ENCODE data around the gene SLC44A1.
A peak's percentile ranks its signal among the peaks of the same experiment; 100 is the strongest.

Gene SLC44A1

GRCh38 chr9:105244734-105245028, 230 bp downstream of the SLC44A1 start (continued):
- TF ChIP-seq TCF4 (CRISPR knock-in tag; IDR thresholded peaks at IDR 0.05; ENCODE audit: borderline replicate concordance) = no peak

DNA sequence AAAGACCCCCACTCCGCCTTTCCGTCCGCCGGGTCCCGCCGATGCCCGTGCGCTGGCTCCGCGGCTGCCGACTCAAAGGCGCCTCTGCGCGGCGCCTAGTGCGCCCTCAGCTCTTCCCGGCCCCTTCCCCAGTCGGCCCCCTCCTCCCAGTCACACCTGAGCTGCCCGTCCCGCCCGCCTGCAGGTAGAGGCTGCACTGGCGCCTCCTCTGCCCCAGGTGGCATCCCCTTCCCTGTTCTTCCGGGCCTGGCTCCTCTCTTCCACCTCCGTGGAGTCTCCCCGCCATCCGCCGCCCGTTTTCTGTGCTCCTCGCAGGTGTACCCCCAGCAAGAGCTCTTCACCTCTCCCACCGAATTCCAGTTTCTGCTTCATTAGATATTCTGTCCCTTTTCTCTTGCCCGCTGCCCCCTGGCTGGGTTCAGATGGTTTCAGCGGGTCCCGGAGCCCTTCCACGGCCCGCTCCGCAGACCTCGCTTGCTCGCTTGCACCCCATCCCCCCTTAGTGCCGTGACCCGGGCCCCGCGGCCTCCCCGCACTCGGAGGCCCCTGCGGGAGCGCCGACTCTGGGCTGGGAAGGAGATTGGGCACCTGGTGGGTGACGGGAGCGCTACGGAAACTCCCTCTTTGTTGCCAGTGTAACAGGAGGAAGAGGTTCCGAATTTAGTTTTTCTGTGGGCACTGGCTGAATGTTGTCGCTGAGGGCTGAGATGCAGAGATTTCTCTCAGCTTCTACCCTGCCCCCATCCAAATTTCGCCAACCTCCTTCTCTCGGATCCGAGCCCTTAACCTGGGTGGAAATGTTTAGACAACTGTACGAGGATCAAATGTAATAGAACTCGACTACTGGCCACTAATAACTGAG, 809 bp downstream of the SLC44A1 start:
- TF ChIP-seq TSHZ2 (CRISPR knock-in tag; IDR thresholded peaks at IDR 0.05) = no peak
- TF ChIP-seq ARNTL (CRISPR knock-in tag; IDR thresholded peaks at IDR 0.05; ENCODE audit: borderline replicate concordance, low read depth) = no peak
- no peak for TF ChIP-seq OSR1 (CRISPR knock-in tag; IDR thresholded peaks at IDR 0.05)
- no peak for TF ChIP-seq ISL1 (CRISPR knock-in tag; IDR thresholded peaks at IDR 0.05)
- TF ChIP-seq, protein P1, sequence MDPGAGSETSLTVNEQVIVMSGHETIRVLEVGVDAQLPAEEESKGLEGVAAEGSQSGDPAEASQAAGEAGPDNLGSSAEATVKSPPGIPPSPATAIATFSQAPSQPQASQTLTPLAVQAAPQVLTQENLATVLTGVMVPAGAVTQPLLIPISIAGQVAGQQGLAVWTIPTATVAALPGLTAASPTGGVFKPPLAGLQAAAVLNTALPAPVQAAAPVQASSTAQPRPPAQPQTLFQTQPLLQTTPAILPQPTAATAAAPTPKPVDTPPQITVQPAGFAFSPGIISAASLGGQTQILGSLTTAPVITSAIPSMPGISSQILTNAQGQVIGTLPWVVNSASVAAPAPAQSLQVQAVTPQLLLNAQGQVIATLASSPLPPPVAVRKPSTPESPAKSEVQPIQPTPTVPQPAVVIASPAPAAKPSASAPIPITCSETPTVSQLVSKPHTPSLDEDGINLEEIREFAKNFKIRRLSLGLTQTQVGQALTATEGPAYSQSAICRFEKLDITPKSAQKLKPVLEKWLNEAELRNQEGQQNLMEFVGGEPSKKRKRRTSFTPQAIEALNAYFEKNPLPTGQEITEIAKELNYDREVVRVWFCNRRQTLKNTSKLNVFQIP (CRISPR knock-in tag; IDR thresholded peaks at IDR 0.05; ENCODE audit: borderline replicate concordance, low read depth) = no peak
- no peak for TF ChIP-seq ZNF565 (CRISPR knock-in tag; conservative IDR thresholded peaks at IDR 0.05; ENCODE audit: low read depth)
- no peak for TF ChIP-seq PATZ1 (CRISPR knock-in tag; IDR thresholded peaks at IDR 0.05; ENCODE audit: borderline replicate concordance)
- no peak for TF ChIP-seq ZNF70 (CRISPR knock-in tag; IDR thresholded peaks at IDR 0.05)
- peak; percentile 34 for ATAC-seq

- TF ChIP-seq OSR1 (CRISPR knock-in tag; IDR thresholded peaks at IDR 0.05) = no peak
- no peak for TF ChIP-seq BACH2 (CRISPR knock-in tag; IDR thresholded peaks at IDR 0.05; ENCODE audit: borderline replicate concordance)
- no peak for TF ChIP-seq ESRRG (CRISPR knock-in tag; IDR thresholded peaks at IDR 0.05)
- TF ChIP-seq ZFP30 (CRISPR knock-in tag; IDR thresholded peaks at IDR 0.05) = no peak
- TF ChIP-seq, protein P1 (CRISPR knock-in tag; IDR thresholded peaks at IDR 0.05; ENCODE audit: borderline replicate concordance, low read depth) = no peak
- TF ChIP-seq CREB5 (CRISPR knock-in tag; IDR thresholded peaks at IDR 0.05; ENCODE audit: low read depth) = no peak
- no peak for TF ChIP-seq ZNF565 (CRISPR knock-in tag; conservative IDR thresholded peaks at IDR 0.05; ENCODE audit: low read depth)
- no peak for ATAC-seq
Observed at GRCh38 chr9:105245891-105246161, 1.4 kb downstream of the SLC44A1 start.

DNA sequence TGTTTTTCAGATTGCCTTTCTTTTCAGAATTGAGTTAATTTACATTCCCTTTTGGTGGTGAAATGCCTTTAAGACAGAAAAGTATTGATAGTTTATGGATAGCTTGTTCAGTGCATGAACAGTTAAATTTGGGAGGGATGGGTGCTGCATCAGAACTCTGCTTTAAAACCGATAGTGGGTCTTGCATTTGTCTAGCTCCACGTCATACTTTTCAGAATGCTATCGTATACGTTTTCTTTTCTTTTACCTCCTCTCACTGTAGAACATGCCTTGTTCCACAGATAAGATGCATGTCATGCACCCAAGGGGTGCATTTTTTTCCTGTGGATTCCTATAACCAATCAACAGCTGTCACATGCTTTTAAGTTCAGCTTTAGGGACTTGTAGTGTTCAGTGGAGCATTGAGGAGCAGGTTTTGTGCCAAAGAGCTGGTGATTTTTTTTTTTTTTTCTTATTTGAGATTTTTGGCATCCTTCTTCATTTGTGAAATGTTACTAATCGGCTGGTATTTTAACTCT, 2.3 kb downstream of the SLC44A1 start:
- no peak for ATAC-seq
- TF ChIP-seq PATZ1 (CRISPR knock-in tag; IDR thresholded peaks at IDR 0.05; ENCODE audit: borderline replicate concordance) (no peak), TSHZ2 (CRISPR knock-in tag; IDR thresholded peaks at IDR 0.05) (no peak), CSRNP3 (CRISPR knock-in tag; IDR thresholded peaks at IDR 0.05) (no peak), ZNF8 (CRISPR knock-in tag; IDR thresholded peaks at IDR 0.05) (no peak), BACH2 (CRISPR knock-in tag; IDR thresholded peaks at IDR 0.05; ENCODE audit: borderline replicate concordance) (no peak), ESRRG (CRISPR knock-in tag; IDR thresholded peaks at IDR 0.05) (no peak)
- TF ChIP-seq, protein P1 (CRISPR knock-in tag; IDR thresholded peaks at IDR 0.05; ENCODE audit: borderline replicate concordance, low read depth) = no peak

Data from SK-N-SH treated with all-trans-retinoic acid at 6 μM for 48 hours (cell line).